HUES48 (cell line): Measurements from ENCODE around the gene SPINDOC.
"Not testable (repeated sequence)": the region's sequence is repeated elsewhere in the genome, so short reads cannot be mapped to it uniquely, and the experiment has no call there.

Experiments
- H3K27ac ChIP-seq: one replicate; pipeline ENCODE4 v1.7.0; 2013; ENCODE audit warnings: low read depth, low read length, inconsistent platforms
- H3K27me3 ChIP-seq: 2 replicates; pipeline ENCODE4 v1.6.1; 2013; ENCODE audit warnings: mild to moderate bottlenecking, low read length; ENCODE audit not compliant: control insufficient read depth, insufficient read depth
- H3K36me3 ChIP-seq: 2 replicates; pipeline ENCODE4 v1.6.1; 2013; ENCODE audit warnings: low read length; ENCODE audit not compliant: control insufficient read depth, insufficient read depth
- H3K4me1 ChIP-seq: 2 replicates; pipeline ENCODE4 v1.6.1; 2013; ENCODE audit warnings: mild to moderate bottlenecking, low read length; ENCODE audit not compliant: control insufficient read depth, insufficient read depth
- H3K4me3 ChIP-seq: 2 replicates; pipeline ENCODE4 v1.5.1; 2013; ENCODE audit warnings: mild to moderate bottlenecking, low read depth, low read length
- H3K9ac ChIP-seq: 2 replicates; pipeline ENCODE4 v1.6.1; 2013; ENCODE audit warnings: mild to moderate bottlenecking, low read depth, low read length, moderate library complexity
- H3K9me3 ChIP-seq: 2 replicates; pipeline ENCODE4 v1.6.1; 2013; ENCODE audit warnings: low read length; ENCODE audit not compliant: control insufficient read depth, insufficient read depth

SPINDOC gene

GRCh38 chr11:63793161-63793560 lies 20.1 kb upstream of the SPINDOC start:
- Histone ChIP-seq H3K36me3 (no peaks in the 10 kb centered on the region), H3K4me1 (no peaks in the 10 kb centered on the region), H3K9ac (no peak overlapping the region), H3K27me3 (no peaks in the 10 kb centered on the region), H3K9me3 (peaks cover 9% of the 10 kb centered on the region), H3K4me3 (no peak overlapping the region), H3K27ac (no peak overlapping the region)

GRCh38 chr11:63795066-63795465 lies 18.2 kb upstream of the SPINDOC start:
- Histone ChIP-seq H3K27ac (no peak overlapping the region), H3K36me3 (no peaks in the 10 kb centered on the region), H3K9me3 (peaks cover 9% of the 10 kb centered on the region), H3K9ac (no peak overlapping the region), H3K4me1 (no peaks in the 10 kb centered on the region), H3K27me3 (no peaks in the 10 kb centered on the region), H3K4me3 (no peak overlapping the region)

GRCh38 chr11:63800921-63801320 lies 12.3 kb upstream of the SPINDOC start:
- no peaks in the 10 kb centered on the region for H3K9me3 ChIP-seq
- no peaks in the 10 kb centered on the region for H3K4me1 ChIP-seq
- H3K36me3 ChIP-seq = no peaks in the 10 kb centered on the region
- H3K4me3 ChIP-seq = no peak overlapping the region
- H3K27ac ChIP-seq = no peak overlapping the region
- H3K27me3 ChIP-seq = no peaks in the 10 kb centered on the region
- no peak overlapping the region for H3K9ac ChIP-seq

- peak overlapping the region; percentile 42 for H3K27ac ChIP-seq
- H3K4me3 ChIP-seq = no peak overlapping the region
- no peaks in the 10 kb centered on the region for H3K9me3 ChIP-seq
These were observed 10.4 kb upstream of the SPINDOC start for GRCh38 chr11:63802637-63803414.

GRCh38 chr11:63804259-63804658 lies 9.0 kb upstream of the SPINDOC start:
- no peak overlapping the region for H3K4me3 ChIP-seq
- no peaks in the 10 kb centered on the region for H3K9me3 ChIP-seq
- H3K36me3 ChIP-seq = no peaks in the 10 kb centered on the region
- H3K27ac ChIP-seq = no peak overlapping the region
- H3K27me3 ChIP-seq = no peaks in the 10 kb centered on the region
- no peaks in the 10 kb centered on the region for H3K4me1 ChIP-seq
- no peak overlapping the region for H3K9ac ChIP-seq

More at GRCh38 chr11:63802637-63803414, 10.4 kb upstream of the SPINDOC start:
- no peaks in the 10 kb centered on the region for H3K36me3 ChIP-seq
- no peaks in the 10 kb centered on the region for H3K4me1 ChIP-seq
- no peak overlapping the region for H3K9ac ChIP-seq
- no peaks in the 10 kb centered on the region for H3K27me3 ChIP-seq

DNA sequence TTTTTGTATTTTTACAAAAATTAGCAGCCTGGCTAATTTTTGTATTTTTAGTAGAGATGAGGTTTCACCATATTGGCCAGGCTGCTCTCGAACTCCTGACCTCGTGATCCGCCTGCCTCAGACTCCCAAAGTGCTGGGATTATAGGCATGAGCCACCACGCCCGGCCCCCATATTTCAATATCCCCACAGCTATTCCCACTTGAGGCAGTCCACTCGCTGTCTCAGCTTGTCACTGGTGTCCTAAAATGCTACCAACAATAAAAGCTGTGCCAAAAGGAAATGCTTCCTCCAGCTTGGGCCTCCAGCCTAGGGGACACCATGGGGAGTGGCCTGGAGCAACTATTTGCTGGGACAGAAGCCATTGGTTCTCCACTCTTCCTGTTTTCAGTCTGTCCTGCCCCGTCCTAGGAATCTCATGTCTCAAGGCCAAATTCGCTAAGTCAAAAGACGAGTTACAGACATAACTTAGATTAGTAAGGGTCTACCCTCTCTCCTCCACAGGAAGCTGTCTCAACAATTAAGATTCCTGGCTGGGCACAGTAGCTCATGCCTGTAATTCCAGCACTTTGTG lies 7.3 kb upstream of the SPINDOC start:
- Histone ChIP-seq H3K9me3 (no peaks in the 10 kb centered on the region), H3K27me3 (no peaks in the 10 kb centered on the region), H3K4me1 (no peaks in the 10 kb centered on the region), H3K9ac (no peak overlapping the region), H3K4me3 (no peak overlapping the region), H3K27ac (no peak overlapping the region), H3K36me3 (no peaks in the 10 kb centered on the region)

- not testable (repeated sequence) for H3K9me3 ChIP-seq, H3K27me3 ChIP-seq, H3K36me3 ChIP-seq, H3K9ac ChIP-seq, H3K4me3 ChIP-seq, H3K27ac ChIP-seq
- H3K4me1 ChIP-seq = peaks cover 16% of the 10 kb centered on the region
These were observed 2.9 kb upstream of the SPINDOC start for GRCh38 chr11:63810383-63810782.

- Histone ChIP-seq H3K9ac (no peak overlapping the region), H3K27me3 (0 out of 2 replicates have a peak, but pooled peaks cover 4% of the 10 kb centered on the region), H3K4me3 (0 out of 2 replicates have a peak overlapping the region, but pooled peaks have one; percentile 2), H3K36me3 (peaks cover 14% of the 10 kb centered on the region), H3K4me1 (peaks cover 16% of the 10 kb centered on the region), H3K9me3 (no peaks in the 10 kb centered on the region), H3K27ac (no peak overlapping the region)
These were observed 1.7 kb upstream of the SPINDOC start for GRCh38 chr11:63811522-63811921.

GRCh38 chr11:63813563-63814382 lies 517 bp downstream of the SPINDOC start:
- H3K27ac ChIP-seq = peak overlapping the region; percentile 90
- H3K4me1 ChIP-seq = peaks cover 16% of the 10 kb centered on the region
- peak overlapping the region; percentile 90 for H3K9ac ChIP-seq
- H3K4me3 ChIP-seq = peak overlapping the region; percentile 98
- 0 out of 2 replicates have a peak, but pooled peaks cover 4% of the 10 kb centered on the region for H3K27me3 ChIP-seq
- peaks cover 36% of the 10 kb centered on the region for H3K36me3 ChIP-seq
- H3K9me3 ChIP-seq = no peaks in the 10 kb centered on the region

GRCh38 chr11:63814383-63814736 lies 1.1 kb downstream of the SPINDOC start:
- peak overlapping the region; percentile 90 for H3K27ac ChIP-seq
- peak overlapping the region; percentile 98 for H3K4me3 ChIP-seq
- peaks cover 16% of the 10 kb centered on the region for H3K4me1 ChIP-seq
- H3K9me3 ChIP-seq = no peaks in the 10 kb centered on the region
- H3K36me3 ChIP-seq = peaks cover 40% of the 10 kb centered on the region
- 0 out of 2 replicates have a peak, but pooled peaks cover 4% of the 10 kb centered on the region for H3K27me3 ChIP-seq
- H3K9ac ChIP-seq = peak overlapping the region; percentile 90

- Histone ChIP-seq H3K4me3 (no peak overlapping the region), H3K27ac (no peak overlapping the region), H3K9ac (no peak overlapping the region), H3K27me3 (0 out of 2 replicates have a peak, but pooled peaks cover 4% of the 10 kb centered on the region), H3K36me3 (peaks cover 55% of the 10 kb centered on the region), H3K9me3 (no peaks in the 10 kb centered on the region), H3K4me1 (peaks cover 16% of the 10 kb centered on the region)
These were observed 2.9 kb downstream of the SPINDOC start for GRCh38 chr11:63816166-63816565.
